ENCODE data around the gene GCFC2.
"Not testable (repeated sequence)": the region's sequence is repeated elsewhere in the genome, so short reads cannot be mapped to it uniquely, and the experiment has no call there.

Gene GCFC2

GRCh38 chr2:75676464-75676863, 34.3 kb downstream of the GCFC2 start:
- peak; percentile 3 for FAIRE-seq

- no peak for FAIRE-seq
Observed at GRCh38 chr2:75675908-75676307, 34.8 kb downstream of the GCFC2 start.

GRCh38 chr2:75675423-75675822, 35.3 kb downstream of the GCFC2 start:
- FAIRE-seq = not testable (repeated sequence)

DNA sequence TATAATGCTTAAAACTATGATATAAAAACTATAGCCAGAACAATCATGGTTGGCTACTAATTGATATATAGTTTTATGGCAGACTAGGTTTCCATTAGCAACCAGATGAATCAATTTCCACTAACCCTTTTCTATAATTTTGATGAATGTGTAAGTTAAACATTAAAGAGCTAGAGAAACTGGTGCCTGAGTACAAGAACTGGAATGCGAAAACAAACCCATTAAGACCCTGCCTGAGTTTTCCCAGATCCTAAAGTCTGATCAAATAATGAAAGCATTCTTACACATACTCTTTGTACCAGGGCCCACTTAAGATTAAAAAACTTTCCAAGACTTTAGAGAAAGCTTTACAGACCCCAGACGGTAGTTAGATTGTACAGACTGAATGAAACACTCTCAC, 42.8 kb downstream of the GCFC2 start:
- no peak for FAIRE-seq

- FAIRE-seq = no peak
Observed at GRCh38 chr2:75666911-75667310, 43.8 kb downstream of the GCFC2 start.

DNA sequence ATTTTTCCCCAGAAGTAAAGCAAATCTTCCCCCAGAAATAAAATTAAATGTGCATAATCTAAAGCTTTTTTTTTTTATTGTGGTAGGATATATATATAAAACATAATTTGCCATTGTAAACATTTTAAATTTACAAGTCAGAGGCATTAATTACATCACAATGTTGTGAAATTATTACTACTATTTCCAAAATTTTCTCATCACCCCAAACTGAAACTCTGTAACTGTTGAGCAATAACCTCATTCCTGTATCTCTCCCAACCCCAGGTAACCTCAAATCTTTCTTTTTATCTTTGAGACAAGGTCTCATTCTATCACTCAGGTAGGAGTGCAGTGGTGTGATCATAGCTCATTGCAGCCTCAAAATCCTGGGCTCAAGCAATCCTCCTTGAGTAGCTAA, 52.9 kb downstream of the GCFC2 start:
- FAIRE-seq = no peak

DNA sequence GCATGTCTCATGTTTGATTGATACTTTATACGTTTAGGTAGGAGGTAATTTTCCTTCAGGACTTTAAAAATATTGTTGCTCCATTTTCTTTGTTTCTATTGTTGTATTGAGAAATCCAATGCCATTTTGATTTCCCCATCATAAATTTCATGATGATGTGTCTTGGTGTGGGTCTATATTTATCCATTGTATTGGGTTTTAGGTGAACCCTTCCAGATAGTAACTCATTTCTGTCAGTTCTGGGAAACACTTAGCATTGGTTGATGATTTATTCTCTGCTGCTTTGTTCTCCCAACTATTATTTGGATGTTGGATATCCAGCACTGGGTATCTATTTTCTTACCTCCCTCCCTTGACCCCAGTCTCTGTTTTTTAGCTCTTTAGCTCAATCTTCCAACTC, 54.2 kb downstream of the GCFC2 start:
- FAIRE-seq = no peak

- FAIRE-seq = no peak
Observed at GRCh38 chr2:75655861-75656260, 54.9 kb downstream of the GCFC2 start.

- no peak for FAIRE-seq
Observed at GRCh38 chr2:75654012-75654411, 56.7 kb downstream of the GCFC2 start.

- FAIRE-seq = peak; percentile 34
Observed at GRCh38 chr2:75647771-75648170, 62.9 kb downstream of the GCFC2 start.

- peak; percentile 90 for FAIRE-seq
Observed at GRCh38 chr2:75646583-75647425, 63.9 kb downstream of the GCFC2 start, which contains the start of gene MRPL19. MRPL19 (plus strand) TSS chr2:75646783; CDS start chr2:75646808, 25 bp downstream.

GRCh38 chr2:75646090-75646582, 64.6 kb downstream of the GCFC2 start:
- no peak for FAIRE-seq

- no peak for FAIRE-seq
Observed at GRCh38 chr2:75645643-75646042, 65.1 kb downstream of the GCFC2 start.

DNA sequence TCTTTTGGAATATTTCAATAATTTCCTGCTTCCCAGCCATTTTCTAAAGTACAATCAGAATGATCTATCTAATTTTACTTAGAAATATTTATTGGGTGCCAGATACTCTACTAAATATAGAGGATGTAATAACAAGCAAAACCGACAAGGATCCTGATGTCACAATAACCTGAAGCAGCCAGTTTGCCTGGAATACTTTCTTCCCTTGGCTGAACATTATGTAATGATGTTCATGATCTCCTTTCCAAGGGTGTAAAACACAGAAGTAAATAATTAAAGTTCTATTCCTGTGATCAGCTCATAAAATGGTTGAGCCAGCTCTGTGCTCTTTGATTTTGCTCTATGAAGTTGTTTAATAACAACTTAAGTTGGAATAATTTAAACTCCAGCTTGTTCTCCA, 66.7 kb downstream of the GCFC2 start:
- FAIRE-seq = no peak

- no peak for FAIRE-seq
Observed at GRCh38 chr2:75641587-75641986, 69.1 kb downstream of the GCFC2 start.

- peak; percentile 87 for FAIRE-seq
Observed at GRCh38 chr2:75640621-75641121, 70.0 kb downstream of the GCFC2 start.

GRCh38 chr2:75637568-75637967, 73.1 kb downstream of the GCFC2 start:
- FAIRE-seq = no peak

GRCh38 chr2:75634945-75635344, 75.8 kb downstream of the GCFC2 start:
- FAIRE-seq = no peak

- FAIRE-seq = no peak
Observed at GRCh38 chr2:75633620-75634019, 77.1 kb downstream of the GCFC2 start.

- no peak for FAIRE-seq
Observed at GRCh38 chr2:75632813-75633212, 77.9 kb downstream of the GCFC2 start.

- no peak for FAIRE-seq
Observed at GRCh38 chr2:75632091-75632701, 78.5 kb downstream of the GCFC2 start.

GRCh38 chr2:75627902-75628504, 82.7 kb downstream of the GCFC2 start:
- no peak for FAIRE-seq

DNA sequence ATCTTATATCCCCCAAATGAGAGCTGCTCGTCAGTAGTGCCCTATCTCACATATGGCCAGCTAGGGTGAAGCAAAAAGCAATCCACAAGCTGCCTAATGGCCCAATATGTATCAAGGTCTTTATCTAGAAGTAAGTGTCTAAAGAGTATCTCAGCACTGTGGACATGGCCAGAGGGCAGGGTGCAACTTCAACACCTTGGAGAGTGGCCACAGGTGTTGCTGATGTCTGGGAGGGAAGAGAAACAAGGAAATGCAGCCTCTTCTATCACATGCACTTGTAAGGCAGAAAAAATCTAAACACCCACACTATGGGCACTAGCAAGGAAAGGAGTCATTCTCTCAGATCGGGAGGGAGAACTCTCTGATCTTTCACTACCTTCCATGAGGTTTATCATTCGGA, 87.8 kb downstream of the GCFC2 start:
- no peak for FAIRE-seq

- no peak for FAIRE-seq
Observed at GRCh38 chr2:75622500-75622899, 88.2 kb downstream of the GCFC2 start.

Measured in G401.6 (cell line).